Neural cell (in vitro differentiated cells): Measurements from ENCODE around the gene EEF2K. TPM values are rescaled to one million over a fixed set of nuclear protein-coding genes. Genes with fewer than 3 reads are reported as not detected.

Source experiments
- H2AFZ ChIP-seq: fragments of 200-600, 300-800 bp; sonication (generic), shearing (Covaris generic); 2 replicates; pipeline ENCODE4 v1.6.0; 2014; ENCODE audit warnings: low read depth, mild to moderate bottlenecking, antibody characterized with exemption, low read length, moderate library complexity
- H3F3A ChIP-seq: fragments of 200-600 bp; shearing (Covaris generic); 2 replicates; pipeline ENCODE4 v1.6.1; 2016; ENCODE audit warnings: mild to moderate bottlenecking, moderate library complexity, mixed read lengths, antibody characterized with exemption, low read length; ENCODE audit not compliant: insufficient read depth, poor library complexity, severe bottlenecking
- H3K27ac ChIP-seq: fragments of 200-600, 300-800 bp; sonication (generic), shearing (Covaris generic); 2 replicates; pipeline ENCODE4 v1.5.1; 2014; ENCODE audit warnings: mild to moderate bottlenecking, low read length, moderate library complexity
- H3K27me3 ChIP-seq: fragments of 300-800, 200-600 bp; sonication (generic), shearing (Covaris generic); 2 replicates; pipeline ENCODE4 v1.6.0; 2014; ENCODE audit warnings: mild to moderate bottlenecking, low read depth, low read length, moderate library complexity; ENCODE audit not compliant: insufficient read depth
- H3K36me3 ChIP-seq: fragments of 300-800, 200-600 bp; sonication (generic), shearing (Covaris generic); 2 replicates; pipeline ENCODE4 v1.5.1; 2014; ENCODE audit warnings: mild to moderate bottlenecking, antibody characterized with exemption, low read length, moderate library complexity; ENCODE audit not compliant: insufficient read depth
- H3K4me2 ChIP-seq: fragments of 300-800, 200-600 bp; sonication (generic), shearing (Covaris generic); 2 replicates; pipeline ENCODE4 v1.6.0; 2014; ENCODE audit warnings: mild to moderate bottlenecking, low read length
- H3K4me3 ChIP-seq: fragments of 300-800, 200-600 bp; sonication (generic), shearing (Covaris generic); 2 replicates; pipeline ENCODE4 v1.5.1; 2014; ENCODE audit warnings: mild to moderate bottlenecking, low read length, moderate library complexity
- H3K79me2 ChIP-seq: fragments of 200-600 bp; shearing (Covaris generic); replicated peaks from 2 replicates; pipeline ENCODE4 v1.6.0; 2014; ENCODE audit warnings: mild to moderate bottlenecking, low read length, moderate library complexity; ENCODE audit not compliant: insufficient read depth
- H3K9ac ChIP-seq: fragments of 300-800, 200-600 bp; sonication (generic), shearing (Covaris generic); 2 replicates; pipeline ENCODE4 v1.6.1; 2016; ENCODE audit warnings: mild to moderate bottlenecking, low read length, mixed read lengths
- H3K9me2 ChIP-seq: fragments of 200-600 bp; shearing (Covaris generic); 2 replicates; pipeline ENCODE4 v1.6.1; 2016; ENCODE audit warnings: mild to moderate bottlenecking, low read length, mixed read lengths; ENCODE audit not compliant: insufficient read depth
- H3K9me3 ChIP-seq: fragments of 200-600, 300-800 bp; sonication (generic), shearing (Covaris generic); 2 replicates; pipeline ENCODE4 v1.6.1; 2016; ENCODE audit warnings: mild to moderate bottlenecking, mixed run types, low read length, moderate library complexity, mixed read lengths
- H4K20me1 ChIP-seq: fragments of 200-600 bp; shearing (Covaris generic); 2 replicates; pipeline ENCODE4 v1.6.1; 2016; ENCODE audit warnings: mild to moderate bottlenecking, mixed run types; ENCODE audit not compliant: insufficient read depth
- CTCF ChIP-seq: fragments of 450-650 bp; IDR thresholded peaks from 2 replicates; pipeline ENCODE4 v1.5.1; 2014; ENCODE audit warnings: antibody characterized with exemption, mild to moderate bottlenecking, moderate library complexity; ENCODE audit not compliant: poor library complexity, severe bottlenecking
- EP300 ChIP-seq: fragments of 450-650 bp; conservative IDR thresholded peaks from 2 replicates; pipeline ENCODE4 v1.6.1; 2014; ENCODE audit warnings: antibody characterized with exemption, mild to moderate bottlenecking, moderate library complexity; ENCODE audit not compliant: poor library complexity, severe bottlenecking
- EZH2 ChIP-seq: fragments of 200-600, 300-800 bp; shearing (Covaris generic), sonication (generic); IDR thresholded peaks from 2 replicates; pipeline ENCODE4 v1.6.1; 2014; ENCODE audit warnings: antibody characterized with exemption, low read length, borderline replicate concordance, mild to moderate bottlenecking; ENCODE audit not compliant: insufficient read depth, poor library complexity, severe bottlenecking
- MXI1 ChIP-seq: fragments of 450-650 bp; conservative IDR thresholded peaks from 2 replicates; pipeline ENCODE4 v1.6.1; 2014; ENCODE audit warnings: antibody characterized with exemption, mild to moderate bottlenecking; ENCODE audit not compliant: poor library complexity, severe bottlenecking
- POLR2AphosphoS5 ChIP-seq: IDR thresholded peaks from 2 replicates; pipeline ENCODE4 v1.6.1; 2012
- RAD21 ChIP-seq: fragments of 450-650 bp; conservative IDR thresholded peaks from 2 replicates; pipeline ENCODE4 v1.6.1; 2014; ENCODE audit warnings: antibody characterized with exemption, mild to moderate bottlenecking, moderate library complexity
- SMC3 ChIP-seq: fragments of 450-650 bp; conservative IDR thresholded peaks from 2 replicates; pipeline ENCODE4 v1.6.1; 2014; ENCODE audit warnings: antibody characterized with exemption, mild to moderate bottlenecking, moderate library complexity; ENCODE audit not compliant: poor library complexity
- TAF1 ChIP-seq: IDR thresholded peaks from 2 replicates; pipeline ENCODE4 v1.6.1; 2012; ENCODE audit warnings: low read depth
- polyA plus RNA-seq: library from polyadenylated mRNA; depleted of rRNA; stranded (reverse); fragments of >200 nt; gene quantifications from 2 replicates; pipeline ENCODE4 v1.2.3, GENCODE V29; 2014
- TF ChIP-seq, protein P1 (sequence below): IDR thresholded peaks from 2 replicates; pipeline ENCODE4 v1.6.1; 2012; ENCODE audit warnings: borderline replicate concordance

EEF2K gene
- polyA plus RNA-seq, 1 donor from 2014 or later: 7.2 TPM

GRCh38 chr16:22214402-22214801 lies 8.3 kb downstream of the EEF2K start:
- Histone ChIP-seq H3K79me2 (no peaks in the 10 kb centered on the region), H4K20me1 (no peaks in the 10 kb centered on the region), H3F3A (no peaks in the 10 kb centered on the region)

DNA sequence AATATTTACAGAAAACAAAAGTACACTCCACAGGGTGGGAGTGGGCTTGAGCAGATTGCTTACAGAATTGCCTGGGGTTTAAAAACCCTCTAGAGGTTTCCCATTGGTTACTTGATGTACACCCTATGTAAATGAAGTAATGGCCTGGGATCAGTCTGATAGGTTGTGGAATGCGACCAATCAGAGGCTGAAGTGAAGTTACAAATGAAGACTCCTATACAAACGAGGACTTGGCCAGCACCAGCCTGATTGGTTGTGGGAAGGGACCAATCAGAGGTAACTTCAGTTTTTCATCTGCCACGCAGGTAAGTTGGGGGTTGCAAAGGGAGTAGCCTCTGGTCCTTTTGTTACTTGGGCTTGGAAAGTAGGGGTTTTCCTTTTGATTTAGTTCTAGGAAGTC lies 8.8 kb downstream of the EEF2K start:
- Histone ChIP-seq H3K27ac (no peak overlapping the region), H3K79me2 (no peaks in the 10 kb centered on the region), H4K20me1 (no peaks in the 10 kb centered on the region), H2AFZ (no peak overlapping the region), H3F3A (no peaks in the 10 kb centered on the region), H3K9me2 (no peaks in the 10 kb centered on the region), H3K9me3 (no peaks in the 10 kb centered on the region), H3K36me3 (no peaks in the 10 kb centered on the region), H3K4me3 (no peak overlapping the region), H3K27me3 (no peaks in the 10 kb centered on the region), H3K9ac (no peak overlapping the region), H3K4me2 (no peak overlapping the region)
- TF ChIP-seq EP300 (no peak), EZH2 (no peak), TAF1 (no peak), POLR2AphosphoS5 (no peak), CTCF (no peak), MXI1 (no peak), SMC3 (no peak), RAD21 (no peak)
- TF ChIP-seq, protein P1, sequence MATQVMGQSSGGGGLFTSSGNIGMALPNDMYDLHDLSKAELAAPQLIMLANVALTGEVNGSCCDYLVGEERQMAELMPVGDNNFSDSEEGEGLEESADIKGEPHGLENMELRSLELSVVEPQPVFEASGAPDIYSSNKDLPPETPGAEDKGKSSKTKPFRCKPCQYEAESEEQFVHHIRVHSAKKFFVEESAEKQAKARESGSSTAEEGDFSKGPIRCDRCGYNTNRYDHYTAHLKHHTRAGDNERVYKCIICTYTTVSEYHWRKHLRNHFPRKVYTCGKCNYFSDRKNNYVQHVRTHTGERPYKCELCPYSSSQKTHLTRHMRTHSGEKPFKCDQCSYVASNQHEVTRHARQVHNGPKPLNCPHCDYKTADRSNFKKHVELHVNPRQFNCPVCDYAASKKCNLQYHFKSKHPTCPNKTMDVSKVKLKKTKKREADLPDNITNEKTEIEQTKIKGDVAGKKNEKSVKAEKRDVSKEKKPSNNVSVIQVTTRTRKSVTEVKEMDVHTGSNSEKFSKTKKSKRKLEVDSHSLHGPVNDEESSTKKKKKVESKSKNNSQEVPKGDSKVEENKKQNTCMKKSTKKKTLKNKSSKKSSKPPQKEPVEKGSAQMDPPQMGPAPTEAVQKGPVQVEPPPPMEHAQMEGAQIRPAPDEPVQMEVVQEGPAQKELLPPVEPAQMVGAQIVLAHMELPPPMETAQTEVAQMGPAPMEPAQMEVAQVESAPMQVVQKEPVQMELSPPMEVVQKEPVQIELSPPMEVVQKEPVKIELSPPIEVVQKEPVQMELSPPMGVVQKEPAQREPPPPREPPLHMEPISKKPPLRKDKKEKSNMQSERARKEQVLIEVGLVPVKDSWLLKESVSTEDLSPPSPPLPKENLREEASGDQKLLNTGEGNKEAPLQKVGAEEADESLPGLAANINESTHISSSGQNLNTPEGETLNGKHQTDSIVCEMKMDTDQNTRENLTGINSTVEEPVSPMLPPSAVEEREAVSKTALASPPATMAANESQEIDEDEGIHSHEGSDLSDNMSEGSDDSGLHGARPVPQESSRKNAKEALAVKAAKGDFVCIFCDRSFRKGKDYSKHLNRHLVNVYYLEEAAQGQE: no peak

More at GRCh38 chr16:22214402-22214801, 8.3 kb downstream of the EEF2K start:
- no peak for TF ChIP-seq CTCF
- no peak for TF ChIP-seq EP300
- TF ChIP-seq SMC3: no peak
- TF ChIP-seq, protein P1: no peak
- TF ChIP-seq MXI1: no peak
- no peak for TF ChIP-seq RAD21
- TF ChIP-seq EZH2: no peak
- no peaks in the 10 kb centered on the region for H3K9me2 ChIP-seq
- H3K27me3 ChIP-seq: no peaks in the 10 kb centered on the region
- no peaks in the 10 kb centered on the region for H3K9me3 ChIP-seq
- no peak overlapping the region for H3K9ac ChIP-seq
- no peaks in the 10 kb centered on the region for H3K36me3 ChIP-seq
- no peak overlapping the region for H3K4me2 ChIP-seq
- H2AFZ ChIP-seq: no peak overlapping the region
- H3K4me3 ChIP-seq: no peak overlapping the region
- H3K27ac ChIP-seq: no peak overlapping the region
